Measurements from ENCODE around the gene PTPN21.

PTPN21 gene

DNA sequence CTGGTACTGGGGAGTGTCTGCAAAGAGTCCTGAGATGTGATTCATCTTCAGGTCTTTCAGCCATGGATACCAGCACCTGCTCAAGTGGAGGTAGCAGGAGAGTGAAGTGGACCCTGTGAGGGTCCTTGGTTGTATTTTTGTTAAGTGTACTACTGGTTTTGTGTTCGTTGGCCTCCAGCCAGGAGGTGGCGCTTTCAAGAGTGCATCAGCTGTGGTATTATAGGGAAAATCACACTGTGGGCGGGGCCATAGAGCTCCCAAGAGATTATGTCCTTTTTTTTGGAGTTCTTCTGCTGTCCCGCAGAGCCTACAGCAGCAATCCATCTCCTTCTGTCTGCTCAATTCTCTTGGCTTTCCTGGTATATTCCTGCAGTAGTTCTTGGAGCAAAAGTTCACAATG, 102.6 kb downstream of the PTPN21 start:
- TF ChIP-seq, protein P1, sequence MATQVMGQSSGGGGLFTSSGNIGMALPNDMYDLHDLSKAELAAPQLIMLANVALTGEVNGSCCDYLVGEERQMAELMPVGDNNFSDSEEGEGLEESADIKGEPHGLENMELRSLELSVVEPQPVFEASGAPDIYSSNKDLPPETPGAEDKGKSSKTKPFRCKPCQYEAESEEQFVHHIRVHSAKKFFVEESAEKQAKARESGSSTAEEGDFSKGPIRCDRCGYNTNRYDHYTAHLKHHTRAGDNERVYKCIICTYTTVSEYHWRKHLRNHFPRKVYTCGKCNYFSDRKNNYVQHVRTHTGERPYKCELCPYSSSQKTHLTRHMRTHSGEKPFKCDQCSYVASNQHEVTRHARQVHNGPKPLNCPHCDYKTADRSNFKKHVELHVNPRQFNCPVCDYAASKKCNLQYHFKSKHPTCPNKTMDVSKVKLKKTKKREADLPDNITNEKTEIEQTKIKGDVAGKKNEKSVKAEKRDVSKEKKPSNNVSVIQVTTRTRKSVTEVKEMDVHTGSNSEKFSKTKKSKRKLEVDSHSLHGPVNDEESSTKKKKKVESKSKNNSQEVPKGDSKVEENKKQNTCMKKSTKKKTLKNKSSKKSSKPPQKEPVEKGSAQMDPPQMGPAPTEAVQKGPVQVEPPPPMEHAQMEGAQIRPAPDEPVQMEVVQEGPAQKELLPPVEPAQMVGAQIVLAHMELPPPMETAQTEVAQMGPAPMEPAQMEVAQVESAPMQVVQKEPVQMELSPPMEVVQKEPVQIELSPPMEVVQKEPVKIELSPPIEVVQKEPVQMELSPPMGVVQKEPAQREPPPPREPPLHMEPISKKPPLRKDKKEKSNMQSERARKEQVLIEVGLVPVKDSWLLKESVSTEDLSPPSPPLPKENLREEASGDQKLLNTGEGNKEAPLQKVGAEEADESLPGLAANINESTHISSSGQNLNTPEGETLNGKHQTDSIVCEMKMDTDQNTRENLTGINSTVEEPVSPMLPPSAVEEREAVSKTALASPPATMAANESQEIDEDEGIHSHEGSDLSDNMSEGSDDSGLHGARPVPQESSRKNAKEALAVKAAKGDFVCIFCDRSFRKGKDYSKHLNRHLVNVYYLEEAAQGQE (IDR thresholded peaks at IDR 0.05; ENCODE audit: insufficient replicate concordance, low read depth): no peak
- TF ChIP-seq GABPA (IDR thresholded peaks at IDR 0.05; ENCODE audit: low read depth) (no peak), POLR2AphosphoS5 (IDR thresholded peaks at IDR 0.05; ENCODE audit: low read depth) (no peak), SPI1 (IDR thresholded peaks at IDR 0.05; ENCODE audit: borderline replicate concordance, low read depth) (no peak)
- TF ChIP-seq, protein P2, sequence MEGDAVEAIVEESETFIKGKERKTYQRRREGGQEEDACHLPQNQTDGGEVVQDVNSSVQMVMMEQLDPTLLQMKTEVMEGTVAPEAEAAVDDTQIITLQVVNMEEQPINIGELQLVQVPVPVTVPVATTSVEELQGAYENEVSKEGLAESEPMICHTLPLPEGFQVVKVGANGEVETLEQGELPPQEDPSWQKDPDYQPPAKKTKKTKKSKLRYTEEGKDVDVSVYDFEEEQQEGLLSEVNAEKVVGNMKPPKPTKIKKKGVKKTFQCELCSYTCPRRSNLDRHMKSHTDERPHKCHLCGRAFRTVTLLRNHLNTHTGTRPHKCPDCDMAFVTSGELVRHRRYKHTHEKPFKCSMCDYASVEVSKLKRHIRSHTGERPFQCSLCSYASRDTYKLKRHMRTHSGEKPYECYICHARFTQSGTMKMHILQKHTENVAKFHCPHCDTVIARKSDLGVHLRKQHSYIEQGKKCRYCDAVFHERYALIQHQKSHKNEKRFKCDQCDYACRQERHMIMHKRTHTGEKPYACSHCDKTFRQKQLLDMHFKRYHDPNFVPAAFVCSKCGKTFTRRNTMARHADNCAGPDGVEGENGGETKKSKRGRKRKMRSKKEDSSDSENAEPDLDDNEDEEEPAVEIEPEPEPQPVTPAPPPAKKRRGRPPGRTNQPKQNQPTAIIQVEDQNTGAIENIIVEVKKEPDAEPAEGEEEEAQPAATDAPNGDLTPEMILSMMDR (IDR thresholded peaks at IDR 0.05; ENCODE audit: insufficient read depth, low read length): no peak
- H3K4me3 ChIP-seq (replicated peaks; ENCODE audit: insufficient read depth, low read length): no peak overlapping the region
- H3K27me3 ChIP-seq (ENCODE audit: insufficient read depth, poor library complexity, severe bottlenecking): no peaks in the 10 kb centered on the region
- DNase-seq (ENCODE audit: low read depth in 1 of 2, low spot score in 1 of 2): no peak
- H3K27ac ChIP-seq (replicated peaks): no peak overlapping the region

DNA sequence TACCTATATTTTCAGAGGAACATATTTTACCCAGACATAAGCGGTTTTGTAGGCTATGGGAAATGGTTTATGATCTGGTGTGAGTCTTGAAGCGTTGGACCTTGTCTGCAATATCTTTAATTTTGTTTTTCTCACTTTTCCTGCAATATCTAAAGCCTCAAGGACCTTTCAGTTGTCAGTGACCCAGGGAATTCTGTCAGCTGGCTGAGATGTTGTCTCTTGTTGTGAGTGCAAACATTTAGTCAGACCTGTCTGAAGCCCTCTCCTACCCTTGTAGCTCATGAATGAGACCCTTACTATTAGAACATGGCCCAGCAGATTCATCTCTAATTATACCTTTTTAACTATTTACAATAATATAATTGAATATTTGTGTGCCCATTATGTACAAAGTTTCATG, 115.7 kb downstream of the PTPN21 start:
- DNase-seq (ENCODE audit: low read depth in 1 of 2, low spot score in 1 of 2): no peak
- TF ChIP-seq, protein P2 (IDR thresholded peaks at IDR 0.05; ENCODE audit: insufficient read depth, low read length): no peak
- TF ChIP-seq, protein P1 (IDR thresholded peaks at IDR 0.05; ENCODE audit: insufficient replicate concordance, low read depth): no peak
- TF ChIP-seq POLR2AphosphoS5 (IDR thresholded peaks at IDR 0.05; ENCODE audit: low read depth) (no peak), GABPA (IDR thresholded peaks at IDR 0.05; ENCODE audit: low read depth) (no peak), SPI1 (IDR thresholded peaks at IDR 0.05; ENCODE audit: borderline replicate concordance, low read depth) (no peak)
- H3K27me3 ChIP-seq (ENCODE audit: insufficient read depth, poor library complexity, severe bottlenecking): no peaks in the 10 kb centered on the region
- H3K27ac ChIP-seq (replicated peaks): no peak overlapping the region
- no peak overlapping the region for H3K4me3 ChIP-seq (replicated peaks; ENCODE audit: insufficient read depth, low read length)

GRCh38 chr14:88437658-88438057, 117.1 kb downstream of the PTPN21 start:
- TF ChIP-seq, protein P2 (IDR thresholded peaks at IDR 0.05; ENCODE audit: insufficient read depth, low read length): no peak
- TF ChIP-seq SPI1 (IDR thresholded peaks at IDR 0.05; ENCODE audit: borderline replicate concordance, low read depth) (no peak), POLR2AphosphoS5 (IDR thresholded peaks at IDR 0.05; ENCODE audit: low read depth) (no peak), GABPA (IDR thresholded peaks at IDR 0.05; ENCODE audit: low read depth) (no peak)
- TF ChIP-seq, protein P1 (IDR thresholded peaks at IDR 0.05; ENCODE audit: insufficient replicate concordance, low read depth): no peak
- Histone ChIP-seq H3K27me3 (ENCODE audit: insufficient read depth, poor library complexity, severe bottlenecking) (no peaks in the 10 kb centered on the region), H3K4me3 (replicated peaks; ENCODE audit: insufficient read depth, low read length) (no peak overlapping the region), H3K27ac (replicated peaks) (no peak overlapping the region)
- no peak for DNase-seq (ENCODE audit: low read depth in 1 of 2, low spot score in 1 of 2)

Data from HL-60 (cell line).